GM19328 (cell line): Measurements from ENCODE around the gene GLRX2.
"Not testable (repeated sequence)": the region's sequence is repeated elsewhere in the genome, so short reads cannot be mapped to it uniquely, and the experiment has no call there.

ENCODE experiments used
- ATAC-seq: cut with Tn5 transposase; IDR thresholded peaks from one replicate; pipeline ENCODE4 v1.9.1; 2021; ENCODE audit warnings: mild to moderate bottlenecking, moderate library complexity; ENCODE audit not compliant: unreplicated experiment

The GLRX2 gene

GRCh38 chr1:193104907-193105820 is at the start of gene GLRX2:
Gene GLRX2, minus strand, starts transcription at chr1:193105414. Its CDS starts 32 bp downstream, at chr1:193105382.
- ATAC-seq, result peak; percentile 93

GRCh38 chr1:193144999-193145398 is 39.8 kb upstream of the GLRX2 start:
- ATAC-seq, result no peak

DNA sequence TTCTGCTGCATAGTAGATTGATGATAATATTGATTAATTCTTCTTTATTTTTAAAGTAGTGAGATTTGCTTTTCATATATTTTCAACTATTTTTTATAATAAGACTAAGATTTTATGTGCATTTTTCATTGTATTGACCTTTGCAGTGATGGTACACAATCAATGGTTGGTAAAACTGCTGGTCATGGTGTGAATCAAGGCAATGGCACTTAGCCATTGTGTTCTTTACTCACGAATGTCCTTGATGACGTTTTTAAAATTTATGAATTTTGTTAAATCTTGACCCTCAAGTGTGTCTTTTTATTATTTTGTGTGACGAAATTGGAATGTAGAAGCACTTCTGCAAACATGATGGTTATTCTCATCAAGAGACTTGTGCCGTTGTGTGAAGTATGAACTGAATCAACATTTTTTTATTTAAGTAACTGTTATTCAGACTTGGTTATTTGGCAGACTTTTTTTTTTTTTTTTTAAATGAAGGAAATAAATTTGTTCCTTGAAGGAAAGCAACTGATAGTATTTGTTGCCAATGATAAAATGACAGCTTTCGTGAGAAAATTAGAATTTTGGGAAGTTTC is 39.2 kb upstream of the GLRX2 start:
- no peak for ATAC-seq

DNA sequence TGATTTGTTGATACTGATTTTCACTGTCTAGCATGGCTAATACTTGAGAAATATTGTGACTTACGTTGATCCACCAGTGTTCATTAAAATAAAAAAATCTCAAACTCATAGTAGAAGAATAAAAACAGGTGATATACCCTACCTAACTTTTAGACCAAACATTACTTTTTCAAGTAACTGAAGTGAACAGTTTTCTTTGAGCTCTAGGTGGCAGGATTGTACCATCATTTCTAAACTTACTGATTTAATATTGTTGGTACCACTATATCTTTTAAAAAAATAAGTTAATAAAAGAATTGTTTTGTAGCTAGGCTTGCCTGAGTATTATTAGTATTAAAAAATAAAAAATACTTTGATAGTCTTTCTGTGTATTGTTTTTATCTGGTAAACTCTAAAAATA is 38.1 kb upstream of the GLRX2 start:
- no peak for ATAC-seq

GRCh38 chr1:193142409-193142808 is 37.2 kb upstream of the GLRX2 start:
- no peak for ATAC-seq

DNA sequence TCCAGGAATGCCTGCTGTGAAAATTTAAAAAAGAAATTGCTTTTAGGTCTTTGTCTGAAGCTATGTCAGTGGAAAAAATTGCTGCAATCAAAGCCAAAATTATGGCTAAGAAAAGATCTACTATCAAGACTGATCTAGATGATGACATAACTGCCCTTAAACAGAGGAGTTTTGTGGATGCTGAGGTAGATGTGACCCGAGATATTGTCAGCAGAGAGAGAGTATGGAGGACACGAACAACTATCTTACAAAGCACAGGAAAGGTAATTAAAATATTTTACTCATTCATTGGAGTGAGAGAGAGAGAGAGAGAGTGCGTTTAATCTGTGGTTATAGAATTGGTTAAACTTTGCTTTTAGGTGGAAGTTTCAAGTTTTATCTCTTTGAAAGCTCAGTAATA is 36.6 kb upstream of the GLRX2 start:
- no peak for ATAC-seq

DNA sequence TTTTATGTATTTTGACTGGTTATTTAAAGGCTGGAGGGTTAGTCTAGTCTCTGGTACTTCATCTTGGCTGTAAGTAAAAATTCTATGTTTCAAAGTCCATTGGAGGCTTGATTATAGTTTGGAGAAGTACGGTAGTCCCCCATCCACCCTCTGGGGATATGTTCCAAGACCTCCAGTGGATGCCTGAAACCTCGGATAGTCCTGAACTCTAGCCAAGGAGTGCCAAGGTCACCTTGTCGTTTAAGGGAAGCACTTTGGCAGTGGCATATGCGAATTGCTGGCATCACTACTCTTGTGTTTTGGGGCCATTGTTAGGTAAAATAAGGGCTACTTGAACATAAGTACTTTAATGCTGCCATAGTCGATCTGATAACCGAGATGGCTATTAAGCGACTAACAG is 35.0 kb upstream of the GLRX2 start:
- ATAC-seq, result no peak

DNA sequence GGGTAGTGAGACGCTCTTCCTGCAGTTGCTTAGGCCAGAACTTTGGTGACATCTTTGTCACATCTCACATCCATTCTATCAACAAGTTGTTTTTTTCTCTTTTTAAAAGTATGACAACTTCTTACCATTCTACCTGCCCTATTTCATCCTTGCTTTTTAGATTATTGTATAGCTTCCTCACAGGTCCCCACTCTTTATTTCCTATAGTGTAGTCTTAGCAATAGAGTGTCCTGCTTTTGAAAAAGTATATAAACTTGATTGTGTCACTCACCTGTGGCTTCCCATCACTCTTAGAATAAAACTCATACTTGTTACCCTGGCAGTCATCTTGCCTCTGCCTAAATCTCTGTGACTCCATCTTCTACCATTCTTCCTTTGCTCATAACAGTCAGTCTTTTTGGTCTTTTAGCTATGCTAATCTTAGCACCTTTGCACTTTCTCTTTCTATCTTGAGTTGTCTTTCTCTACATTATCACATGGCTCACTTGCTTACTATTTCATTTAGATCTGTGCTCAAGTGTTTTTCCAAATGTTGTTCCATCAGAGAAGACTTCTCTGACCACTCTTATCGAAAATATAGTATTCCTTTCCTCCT is 26.1 kb upstream of the GLRX2 start:
- ATAC-seq, result no peak

DNA sequence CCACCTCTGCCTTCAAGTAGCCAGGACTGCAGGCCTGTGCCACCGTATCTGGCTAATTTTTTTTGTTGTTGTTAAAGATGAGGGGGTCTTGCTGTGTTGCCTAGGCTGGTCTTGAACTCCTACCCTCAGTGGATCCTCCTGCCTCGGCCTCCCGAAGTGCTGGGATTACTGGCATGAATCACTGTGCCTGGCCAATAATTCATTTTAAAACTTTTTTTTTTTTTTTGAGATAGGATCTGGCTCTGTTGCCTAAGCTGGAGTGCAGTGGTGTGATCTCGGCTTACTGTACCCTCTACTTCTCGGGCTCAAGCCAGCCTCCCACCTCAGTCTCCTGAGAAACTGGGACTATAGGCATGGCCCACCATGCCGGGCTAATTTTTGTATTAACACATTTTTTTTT is 20.2 kb upstream of the GLRX2 start:
- ATAC-seq, result no peak

DNA sequence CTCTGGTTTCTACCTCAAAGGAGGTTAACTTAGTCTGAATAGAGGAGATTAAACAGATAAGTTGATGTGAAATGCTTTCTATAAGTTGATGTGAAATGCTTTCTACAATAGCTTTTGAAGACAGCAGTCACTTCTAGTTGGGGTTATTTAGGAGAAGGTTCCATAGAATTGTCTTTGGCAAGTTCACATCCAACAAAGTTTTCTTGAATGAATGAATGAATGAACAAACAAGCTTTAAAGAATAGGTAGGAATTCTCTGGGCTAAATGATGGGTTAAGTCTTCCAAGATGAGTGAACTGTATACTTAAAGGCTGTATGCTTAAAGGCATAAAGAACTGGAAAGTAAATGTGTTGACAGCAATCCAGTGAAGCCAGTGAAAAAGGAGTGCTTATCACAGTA is 18.5 kb upstream of the GLRX2 start:
- ATAC-seq, result no peak

GRCh38 chr1:193121616-193122593 is 16.7 kb upstream of the GLRX2 start, which contains the start of gene CDC73:
Gene CDC73, plus strand, starts transcription at chr1:193122031. Its CDS starts 170 bp downstream, at chr1:193122201.
- ATAC-seq, result peak; percentile 92

DNA sequence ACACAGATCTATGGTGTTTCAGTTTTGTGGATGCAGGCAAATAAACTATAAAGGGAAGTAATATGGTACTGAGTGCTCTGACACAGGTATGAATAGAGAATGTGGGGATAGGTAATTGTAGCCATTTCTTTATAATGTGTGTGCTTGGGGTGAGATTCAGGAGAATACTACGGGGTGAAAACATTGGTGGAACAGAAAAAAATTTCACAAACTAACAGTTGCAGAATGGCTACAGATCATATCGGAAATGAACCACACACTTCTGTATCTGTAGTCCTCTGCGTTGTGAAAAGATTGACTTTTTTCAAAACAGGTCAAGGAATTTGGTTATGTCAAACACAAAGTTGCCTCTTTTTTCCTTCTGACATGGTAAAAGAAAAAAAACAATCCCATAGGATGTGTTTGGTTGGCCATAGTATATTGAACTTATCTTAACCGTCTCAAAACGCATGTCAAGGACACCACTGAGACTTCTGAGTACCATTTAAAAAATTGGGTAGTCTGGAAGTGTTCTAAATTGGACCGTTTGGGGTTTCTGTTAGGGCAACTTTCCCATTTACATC is 15.5 kb upstream of the GLRX2 start:
- ATAC-seq, result no peak

GRCh38 chr1:193118803-193119730 is 13.9 kb upstream of the GLRX2 start:
- ATAC-seq, result no peak

DNA sequence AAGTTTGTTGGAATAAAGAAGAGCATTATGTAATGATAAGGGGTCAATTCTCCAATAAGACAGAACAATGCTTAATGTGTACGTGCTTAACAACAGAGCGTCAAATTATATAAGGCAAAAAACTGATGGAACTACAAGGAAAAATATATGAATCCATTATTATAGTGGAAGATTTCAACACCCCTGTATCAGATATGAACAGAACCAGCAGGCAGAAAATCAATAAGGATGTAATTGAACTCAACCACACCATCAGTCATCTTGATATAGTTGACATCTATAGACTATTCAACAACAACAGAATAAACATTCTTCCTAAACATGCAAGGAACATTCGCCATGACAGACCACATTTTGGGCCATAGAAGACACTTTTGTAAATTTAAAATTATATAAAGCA is 13.0 kb upstream of the GLRX2 start:
- ATAC-seq, result no peak

GRCh38 chr1:193117167-193117566 is 12.0 kb upstream of the GLRX2 start:
- ATAC-seq, result not testable (repeated sequence)

DNA sequence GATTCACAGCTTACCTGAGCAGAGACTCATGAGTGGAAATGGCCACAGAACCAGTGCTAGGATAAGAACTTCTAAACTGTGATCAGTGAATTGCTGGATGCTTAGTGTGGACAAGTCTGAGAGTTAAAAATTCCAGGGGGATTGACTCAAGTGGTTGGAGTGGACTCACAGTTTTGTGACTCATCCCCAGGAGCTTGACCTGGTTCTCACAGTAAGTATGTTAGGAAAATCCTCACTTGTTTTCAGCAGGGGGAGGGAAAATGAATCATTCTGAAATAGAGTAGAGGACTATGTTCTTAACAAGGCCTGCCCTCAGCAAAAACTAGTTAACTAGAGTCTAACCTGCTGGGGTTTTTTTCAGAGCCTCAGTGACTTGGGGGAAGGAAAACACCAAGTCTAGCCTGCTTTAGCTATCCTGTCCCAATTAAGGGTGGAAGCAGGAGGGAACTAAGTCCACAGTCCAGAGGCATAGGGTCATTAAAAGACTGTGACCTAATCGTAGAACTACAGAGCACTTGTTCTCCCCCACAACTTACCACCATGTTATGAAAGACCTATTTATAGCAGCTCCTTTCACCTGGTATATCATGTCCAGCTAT is 10.5 kb upstream of the GLRX2 start:
- no peak for ATAC-seq

DNA sequence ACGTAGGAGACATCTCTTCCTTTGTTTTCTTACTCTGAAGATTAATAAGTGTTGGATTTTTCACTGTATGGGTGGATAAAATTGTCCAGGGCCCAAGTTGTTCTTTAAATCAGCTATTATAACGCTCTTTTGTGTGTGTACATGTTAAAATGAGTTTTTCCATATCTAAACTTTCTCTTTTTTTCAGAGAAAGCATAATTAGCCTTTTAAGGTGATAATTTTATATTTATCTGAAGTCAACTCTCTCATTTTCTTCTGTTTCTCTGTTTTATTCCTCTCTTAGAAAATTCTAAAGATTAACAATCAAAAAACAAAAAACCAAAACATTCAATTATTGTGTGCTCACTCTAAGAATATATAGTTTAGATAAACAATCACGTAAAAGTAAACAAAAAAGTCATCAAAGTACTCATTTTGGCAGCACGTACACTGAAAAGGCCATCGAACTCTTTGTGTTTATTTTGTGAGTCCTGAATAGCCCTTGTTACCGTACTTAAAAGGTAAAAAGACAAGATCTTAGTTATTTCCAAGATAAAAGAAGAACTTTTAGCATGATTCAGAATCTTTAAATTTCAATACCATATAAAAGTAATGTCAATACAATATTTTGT is 9.4 kb upstream of the GLRX2 start:
- no peak for ATAC-seq

GRCh38 chr1:193113992-193114332 is 8.7 kb upstream of the GLRX2 start:
- no peak for ATAC-seq
